Measurements from ENCODE around the gene DLGAP3. TPM values are rescaled to one million over a fixed set of nuclear protein-coding genes. Genes with fewer than 3 reads are reported as not detected.

DLGAP3 gene
- total RNA-seq, 1 experiment from 2014 or later = 7.3 TPM

- Histone ChIP-seq H3K4me1 (ENCODE audit: insufficient read depth, low read length) (no peaks in the 10 kb centered on the region), H3K27me3 (ENCODE audit: insufficient read depth, low read length) (no peaks in the 10 kb centered on the region), H4K8ac (replicated peaks; ENCODE audit: insufficient read length, low read depth, low read length) (no peak overlapping the region), H2AK5ac (ENCODE audit: insufficient read length, low read length) (no peak overlapping the region), H3K56ac (ENCODE audit: insufficient read length, low read depth, low read length) (no peak overlapping the region), H3K4ac (ENCODE audit: low read depth, low read length) (no peak overlapping the region), H2BK5ac (ENCODE audit: insufficient read length, low read length) (no peak overlapping the region), H4K5ac (ENCODE audit: insufficient read length, low read depth, low read length) (no peak overlapping the region), H3K23ac (ENCODE audit: insufficient read length, low read depth, low read length) (no peak overlapping the region), H3K79me1 (ENCODE audit: insufficient read depth, low read depth, low read length, poor library complexity, severe bottlenecking) (no peaks in the 10 kb centered on the region), H2BK12ac (ENCODE audit: insufficient read length, low read depth, low read length) (no peak overlapping the region), H3K79me2 (ENCODE audit: insufficient read depth, low read length) (no peaks in the 10 kb centered on the region), H2AFZ (ENCODE audit: low read length) (no peak overlapping the region), H2BK20ac (ENCODE audit: low read depth, low read length, poor library complexity, severe bottlenecking) (no peak overlapping the region), H2BK15ac (ENCODE audit: low read depth, low read length) (no peak overlapping the region), H3K9me3 (ENCODE audit: control insufficient read depth, low read depth, low read length) (no peaks in the 10 kb centered on the region), H2BK120ac (ENCODE audit: low read depth, low read length, poor library complexity, severe bottlenecking) (no peak overlapping the region), H4K91ac (ENCODE audit: insufficient read length, low read depth, low read length) (no peak overlapping the region), H3K14ac (ENCODE audit: insufficient read depth, low read length) (no peak overlapping the region), H3K9ac (ENCODE audit: extremely low read depth, insufficient read length, low read length) (no peak overlapping the region), H3K4me2 (ENCODE audit: insufficient read depth, insufficient read length, low read length) (no peak overlapping the region), H3K18ac (ENCODE audit: insufficient read length, low read depth, low read length) (no peak overlapping the region), H3K23me2 (ENCODE audit: insufficient read length, low read depth, low read length, poor library complexity, severe bottlenecking) (no peaks in the 10 kb centered on the region), H4K20me1 (ENCODE audit: control insufficient read depth, insufficient read depth, insufficient read length) (no peaks in the 10 kb centered on the region), H3K27ac (ENCODE audit: insufficient read length, low read depth, low read length) (no peak overlapping the region), H3T11ph (ENCODE audit: low read length) (no peak overlapping the region)
- Mint-ChIP-seq H3K27me3 (ENCODE audit: low read depth) (peaks cover 27% of the 10 kb centered on the region), H3K9me3 (no peaks in the 10 kb centered on the region), H3K4me3 (no peak overlapping the region), H3K4me1 (peaks cover 9 to 12% of the 10 kb centered on the region in 2 experiments), H3K27ac (no peak overlapping the region), H3K36me3 (ENCODE audit: insufficient read depth in 1 of 3, low read depth in 3 of 3) (no peaks in the 10 kb centered on the region)
- no CpG with 5 or more reads among the region's 4 CpGs for WGBS (ENCODE audit: extremely low coverage, insufficient read length, low lambda C conversion rate)
- DNase-seq = no peak
- TF ChIP-seq, protein P1, sequence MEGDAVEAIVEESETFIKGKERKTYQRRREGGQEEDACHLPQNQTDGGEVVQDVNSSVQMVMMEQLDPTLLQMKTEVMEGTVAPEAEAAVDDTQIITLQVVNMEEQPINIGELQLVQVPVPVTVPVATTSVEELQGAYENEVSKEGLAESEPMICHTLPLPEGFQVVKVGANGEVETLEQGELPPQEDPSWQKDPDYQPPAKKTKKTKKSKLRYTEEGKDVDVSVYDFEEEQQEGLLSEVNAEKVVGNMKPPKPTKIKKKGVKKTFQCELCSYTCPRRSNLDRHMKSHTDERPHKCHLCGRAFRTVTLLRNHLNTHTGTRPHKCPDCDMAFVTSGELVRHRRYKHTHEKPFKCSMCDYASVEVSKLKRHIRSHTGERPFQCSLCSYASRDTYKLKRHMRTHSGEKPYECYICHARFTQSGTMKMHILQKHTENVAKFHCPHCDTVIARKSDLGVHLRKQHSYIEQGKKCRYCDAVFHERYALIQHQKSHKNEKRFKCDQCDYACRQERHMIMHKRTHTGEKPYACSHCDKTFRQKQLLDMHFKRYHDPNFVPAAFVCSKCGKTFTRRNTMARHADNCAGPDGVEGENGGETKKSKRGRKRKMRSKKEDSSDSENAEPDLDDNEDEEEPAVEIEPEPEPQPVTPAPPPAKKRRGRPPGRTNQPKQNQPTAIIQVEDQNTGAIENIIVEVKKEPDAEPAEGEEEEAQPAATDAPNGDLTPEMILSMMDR (conservative IDR thresholded peaks at IDR 0.05) = no peak
Measured at GRCh38 chr1:34899471-34899870, 30.0 kb downstream of the DLGAP3 start.
